ENCODE measurements around the gene COL24A1. TPM values are rescaled to one million over a fixed set of nuclear protein-coding genes. Genes with fewer than 3 reads are reported as not detected.
"Not testable (repeated sequence)": the region's sequence is repeated elsewhere in the genome, so short reads cannot be mapped to it uniquely, and the experiment has no call there.

The COL24A1 gene
- total and polyA plus RNA-seq, 7 donors = under 0.01 to 8.6 (median 6.7) TPM; not detected in 1

- 92 to 93% methylated on average over 4 of the region's 4 CpGs for WGBS, 2 donors
- H3K36me3 ChIP-seq = no peaks in the 10 kb centered on the region
- TF ChIP-seq EP300 (IDR thresholded peaks at IDR 0.05) (no peak), POLR2AphosphoS5 (IDR thresholded peaks at IDR 0.05) (no peak), CTCF (IDR thresholded peaks at IDR 0.05) (no peak), POLR2A (IDR thresholded peaks at IDR 0.05) (no peak)
These were observed 179.9 kb downstream of the COL24A1 start for GRCh38 chr1:85976516-85977205.

GRCh38 chr1:85975912-85976371 is 180.6 kb downstream of the COL24A1 start:
- Histone ChIP-seq H3K4me1 (no peaks in the 10 kb centered on the region), H3K36me3 (no peaks in the 10 kb centered on the region), H3K27me3 (no peaks in the 10 kb centered on the region), H3K4me3 (no peak overlapping the region), H3K27ac (no peak overlapping the region), H3K9me3 (no peaks in the 10 kb centered on the region)
- intact Hi-C loops (cut with DNase I) = no loop called here
- 59 to 78% methylated on average over 5 of the region's 5 CpGs for WGBS, 2 donors
- no peak for TF ChIP-seq POLR2A (IDR thresholded peaks at IDR 0.05)
- TF ChIP-seq EP300 (IDR thresholded peaks at IDR 0.05) = no peak
- TF ChIP-seq POLR2AphosphoS5 (IDR thresholded peaks at IDR 0.05) = no peak
- no peak for TF ChIP-seq CTCF (IDR thresholded peaks at IDR 0.05)
- no peak for DNase-seq

More at GRCh38 chr1:85976516-85977205, 179.9 kb downstream of the COL24A1 start:
- DNase-seq = no peak
- no peaks in the 10 kb centered on the region for H3K9me3 ChIP-seq
- H3K4me3 ChIP-seq = no peak overlapping the region
- intact Hi-C loops (cut with DNase I) = no loop called here
- no peaks in the 10 kb centered on the region for H3K27me3 ChIP-seq
- H3K4me1 ChIP-seq = no peaks in the 10 kb centered on the region
- H3K27ac ChIP-seq = no peak overlapping the region

- intact Hi-C loops (cut with DNase I) = no loop called here
- Histone ChIP-seq H3K9me3 (no peaks in the 10 kb centered on the region), H3K27me3 (no peaks in the 10 kb centered on the region), H3K27ac (no peak overlapping the region), H3K4me3 (no peak overlapping the region), H3K4me1 (no peaks in the 10 kb centered on the region), H3K36me3 (no peaks in the 10 kb centered on the region)
- WGBS, 2 donors = 38 to 84% methylated on average over 2 of the region's 2 CpGs
- DNase-seq = no peak
- TF ChIP-seq CTCF (IDR thresholded peaks at IDR 0.05) (no peak), POLR2A (IDR thresholded peaks at IDR 0.05) (no peak), POLR2AphosphoS5 (IDR thresholded peaks at IDR 0.05) (no peak), EP300 (IDR thresholded peaks at IDR 0.05) (no peak)
These were observed 194.1 kb downstream of the COL24A1 start for GRCh38 chr1:85962457-85962856.

- no peak overlapping the region for H3K27ac ChIP-seq
- no peak overlapping the region for H3K4me3 ChIP-seq
- H3K27me3 ChIP-seq = no peaks in the 10 kb centered on the region
- no peaks in the 10 kb centered on the region for H3K4me1 ChIP-seq
- TF ChIP-seq CTCF (IDR thresholded peaks at IDR 0.05) = no peak
- TF ChIP-seq EP300 (IDR thresholded peaks at IDR 0.05) = no peak
- TF ChIP-seq POLR2A (IDR thresholded peaks at IDR 0.05) = no peak
- TF ChIP-seq POLR2AphosphoS5 (IDR thresholded peaks at IDR 0.05) = no peak
- DNase-seq = no peak
- no peaks in the 10 kb centered on the region for H3K36me3 ChIP-seq
- no peaks in the 10 kb centered on the region for H3K9me3 ChIP-seq
- WGBS, 2 donors = 50 to 78% methylated on average over 2 of the region's 2 CpGs
- intact Hi-C loops (cut with DNase I) = no loop called here
These were observed 198.8 kb downstream of the COL24A1 start for GRCh38 chr1:85957760-85958159.

GRCh38 chr1:85955218-85955617 is 201.4 kb downstream of the COL24A1 start:
- H3K27ac ChIP-seq; DNase-seq; H3K9me3 ChIP-seq; H3K36me3 ChIP-seq; intact Hi-C loops (cut with DNase I); H3K27me3 ChIP-seq; H3K4me1 ChIP-seq; H3K4me3 ChIP-seq: not testable (repeated sequence)
- 91% methylated on average over 7 of the region's 7 CpGs for WGBS, 2 donors

All from sigmoid colon (tissue), 7 donors.